Mammary epithelial cell (primary cell): ENCODE data around the gene TEX264.

Source experiments
- CTCF ChIP-seq, 2 donors: IDR thresholded peaks in 1 of 2; conservative IDR thresholded peaks in 1 of 2; 2 replicates each; pipeline ENCODE4 v1.5.1; 2011 to 2012; ENCODE audit warnings: inconsistent platforms in 2 of 2, low read length in 2 of 2, mild to moderate bottlenecking in 2 of 2, control low read depth in 1 of 2, low read depth in 1 of 2; ENCODE audit not compliant: insufficient read depth in 1 of 2; ENCODE audit errors: extremely low read depth in 1 of 2
- EZH2 ChIP-seq: IDR thresholded peaks from 2 replicates; pipeline ENCODE4 v1.6.1; 2012; ENCODE audit warnings: low read length, inconsistent platforms, borderline replicate concordance

- TF ChIP-seq EZH2, result no peak
- no peak for TF ChIP-seq CTCF (conservative IDR thresholded peaks at IDR 0.05 in 1 of 2, IDR thresholded peaks at IDR 0.05 in 1 of 2; ENCODE audit: extremely low read depth in 1 of 2, insufficient read depth in 1 of 2, low read depth in 1 of 2, low read length in 2 of 2)
Measured at GRCh38 chr3:51721062-51721745, 50.2 kb downstream of the TEX264 start.
